ENCODE results near the gene CDKAL1. TPM values are rescaled to one million over a fixed set of nuclear protein-coding genes. Genes with fewer than 3 reads are reported as not detected.

The CDKAL1 gene
- total RNA-seq, 1 donor from 2014 or later = 14.8 TPM

GRCh38 chr6:21151119-21151518 is 616.9 kb downstream of the CDKAL1 start:
- no peak overlapping the region for H3K27ac Mint-ChIP-seq (ENCODE audit: unreplicated experiment)
- H3K4me1 Mint-ChIP-seq (ENCODE audit: unreplicated experiment) = no peaks in the 10 kb centered on the region
- no peak for DNase-seq (ENCODE audit: extremely low spot score, unreplicated experiment)
- H3K9me3 Mint-ChIP-seq (ENCODE audit: unreplicated experiment) = no peaks in the 10 kb centered on the region
- H3K36me3 Mint-ChIP-seq (ENCODE audit: unreplicated experiment) = no peaks in the 10 kb centered on the region
- TF ChIP-seq, protein P1, sequence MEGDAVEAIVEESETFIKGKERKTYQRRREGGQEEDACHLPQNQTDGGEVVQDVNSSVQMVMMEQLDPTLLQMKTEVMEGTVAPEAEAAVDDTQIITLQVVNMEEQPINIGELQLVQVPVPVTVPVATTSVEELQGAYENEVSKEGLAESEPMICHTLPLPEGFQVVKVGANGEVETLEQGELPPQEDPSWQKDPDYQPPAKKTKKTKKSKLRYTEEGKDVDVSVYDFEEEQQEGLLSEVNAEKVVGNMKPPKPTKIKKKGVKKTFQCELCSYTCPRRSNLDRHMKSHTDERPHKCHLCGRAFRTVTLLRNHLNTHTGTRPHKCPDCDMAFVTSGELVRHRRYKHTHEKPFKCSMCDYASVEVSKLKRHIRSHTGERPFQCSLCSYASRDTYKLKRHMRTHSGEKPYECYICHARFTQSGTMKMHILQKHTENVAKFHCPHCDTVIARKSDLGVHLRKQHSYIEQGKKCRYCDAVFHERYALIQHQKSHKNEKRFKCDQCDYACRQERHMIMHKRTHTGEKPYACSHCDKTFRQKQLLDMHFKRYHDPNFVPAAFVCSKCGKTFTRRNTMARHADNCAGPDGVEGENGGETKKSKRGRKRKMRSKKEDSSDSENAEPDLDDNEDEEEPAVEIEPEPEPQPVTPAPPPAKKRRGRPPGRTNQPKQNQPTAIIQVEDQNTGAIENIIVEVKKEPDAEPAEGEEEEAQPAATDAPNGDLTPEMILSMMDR (IDR thresholded peaks at IDR 0.05) = no peak
- H3K4me3 Mint-ChIP-seq (ENCODE audit: unreplicated experiment) = no peak overlapping the region
- H3K27me3 Mint-ChIP-seq (ENCODE audit: unreplicated experiment) = no peaks in the 10 kb centered on the region

- no peak overlapping the region for H3K4me3 Mint-ChIP-seq (ENCODE audit: unreplicated experiment)
- TF ChIP-seq, protein P1 (IDR thresholded peaks at IDR 0.05) = no peak
- no peaks in the 10 kb centered on the region for H3K9me3 Mint-ChIP-seq (ENCODE audit: unreplicated experiment)
- no peak overlapping the region for H3K27ac Mint-ChIP-seq (ENCODE audit: unreplicated experiment)
- no peaks in the 10 kb centered on the region for H3K36me3 Mint-ChIP-seq (ENCODE audit: unreplicated experiment)
- no peaks in the 10 kb centered on the region for H3K27me3 Mint-ChIP-seq (ENCODE audit: unreplicated experiment)
- no peak for DNase-seq (ENCODE audit: extremely low spot score, unreplicated experiment)
- no peaks in the 10 kb centered on the region for H3K4me1 Mint-ChIP-seq (ENCODE audit: unreplicated experiment)
These were observed 617.3 kb downstream of the CDKAL1 start for GRCh38 chr6:21151530-21151929.

GRCh38 chr6:21157186-21157929 is 623.1 kb downstream of the CDKAL1 start:
- no peaks in the 10 kb centered on the region for H3K36me3 Mint-ChIP-seq (ENCODE audit: unreplicated experiment)
- no peak for DNase-seq (ENCODE audit: extremely low spot score, unreplicated experiment)
- H3K4me3 Mint-ChIP-seq (ENCODE audit: unreplicated experiment) = no peak overlapping the region
- peaks cover 3% of the 10 kb centered on the region for H3K4me1 Mint-ChIP-seq (ENCODE audit: unreplicated experiment)
- TF ChIP-seq, protein P1 (IDR thresholded peaks at IDR 0.05) = no peak
- no peaks in the 10 kb centered on the region for H3K27me3 Mint-ChIP-seq (ENCODE audit: unreplicated experiment)
- no peaks in the 10 kb centered on the region for H3K9me3 Mint-ChIP-seq (ENCODE audit: unreplicated experiment)
- H3K27ac Mint-ChIP-seq (ENCODE audit: unreplicated experiment) = no peak overlapping the region

DNA sequence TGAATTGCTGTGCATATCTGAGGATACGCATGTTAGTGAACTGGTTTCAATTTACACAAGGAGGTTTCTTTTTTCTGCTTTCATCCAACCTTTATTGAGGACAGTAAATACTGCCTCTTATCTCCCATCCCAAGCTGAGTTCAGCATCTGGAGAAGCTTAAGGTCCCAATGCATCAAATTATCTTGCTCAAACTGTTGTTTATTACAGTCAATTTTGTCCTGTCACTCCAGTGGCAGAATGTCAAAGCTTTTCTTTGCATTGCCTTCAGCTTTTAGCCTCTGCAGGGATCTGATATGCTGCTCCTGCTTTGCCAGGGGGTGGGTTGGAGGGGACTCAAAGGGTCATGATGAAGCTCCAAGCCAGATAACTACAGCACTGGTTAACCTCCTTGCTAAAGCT is 623.9 kb downstream of the CDKAL1 start:
- peaks cover 3% of the 10 kb centered on the region for H3K4me1 Mint-ChIP-seq (ENCODE audit: unreplicated experiment)
- TF ChIP-seq, protein P1 (IDR thresholded peaks at IDR 0.05) = no peak
- H3K36me3 Mint-ChIP-seq (ENCODE audit: unreplicated experiment) = no peaks in the 10 kb centered on the region
- no peak overlapping the region for H3K27ac Mint-ChIP-seq (ENCODE audit: unreplicated experiment)
- no peak overlapping the region for H3K4me3 Mint-ChIP-seq (ENCODE audit: unreplicated experiment)
- no peaks in the 10 kb centered on the region for H3K9me3 Mint-ChIP-seq (ENCODE audit: unreplicated experiment)
- no peaks in the 10 kb centered on the region for H3K27me3 Mint-ChIP-seq (ENCODE audit: unreplicated experiment)
- DNase-seq (ENCODE audit: extremely low spot score, unreplicated experiment) = no peak

DNA sequence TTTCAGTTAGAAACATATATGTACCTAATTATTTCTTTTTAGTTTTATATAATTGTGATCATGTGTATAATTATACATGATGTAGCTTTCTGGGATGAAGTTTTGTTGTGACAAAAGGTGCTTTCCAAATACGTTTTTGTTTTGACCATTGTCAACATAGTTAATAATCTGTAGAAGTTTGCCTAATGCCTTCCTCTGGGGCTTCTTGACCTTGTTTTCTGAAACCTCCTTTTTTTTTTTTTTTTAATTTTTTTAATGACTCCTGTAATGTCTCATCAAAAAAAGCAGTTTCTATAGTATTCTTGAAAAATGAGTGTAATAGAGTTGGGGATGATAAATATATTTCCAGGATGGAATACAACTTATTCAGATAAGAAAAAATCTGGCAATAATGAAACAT is 624.6 kb downstream of the CDKAL1 start:
- H3K9me3 Mint-ChIP-seq (ENCODE audit: unreplicated experiment) = no peaks in the 10 kb centered on the region
- H3K27ac Mint-ChIP-seq (ENCODE audit: unreplicated experiment) = no peak overlapping the region
- H3K4me1 Mint-ChIP-seq (ENCODE audit: unreplicated experiment) = peaks cover 3% of the 10 kb centered on the region
- TF ChIP-seq, protein P1 (IDR thresholded peaks at IDR 0.05) = no peak
- H3K36me3 Mint-ChIP-seq (ENCODE audit: unreplicated experiment) = no peaks in the 10 kb centered on the region
- DNase-seq (ENCODE audit: extremely low spot score, unreplicated experiment) = no peak
- no peaks in the 10 kb centered on the region for H3K27me3 Mint-ChIP-seq (ENCODE audit: unreplicated experiment)
- no peak overlapping the region for H3K4me3 Mint-ChIP-seq (ENCODE audit: unreplicated experiment)

Measured in osteocyte (in vitro differentiated cells).